Liver (tissue), 9 donors: Measurements from ENCODE around the gene ACOT9. TPM values are rescaled to one million over a fixed set of nuclear protein-coding genes. Genes with fewer than 3 reads are reported as not detected.
"Not testable (repeated sequence)": the region's sequence is repeated elsewhere in the genome, so short reads cannot be mapped to it uniquely, and the experiment has no call there.

ENCODE experiments used
- DNase-seq: peaks from one replicate; pipeline ENCODE4 v3.0.0-alpha.2; 2017; ENCODE audit warnings: low spot score
- H3K27ac ChIP-seq, 2 donors: one replicate each; pipeline ENCODE4 v1.7.0; 2013; ENCODE audit warnings: inconsistent platforms in 2 of 2, low read length in 2 of 2, control low read depth in 1 of 2, low read depth in 1 of 2, mild to moderate bottlenecking in 1 of 2
- H3K27me3 ChIP-seq, 4 donors: one replicate each; pipeline versions ENCODE4 v1.6.1 to v1.7.0; 2013; ENCODE audit warnings: low read length in 3 of 4, inconsistent platforms in 1 of 4, mild to moderate bottlenecking in 1 of 4, moderate library complexity in 1 of 4; ENCODE audit not compliant: control insufficient read depth in 4 of 4, insufficient read depth in 4 of 4
- H3K36me3 ChIP-seq, 4 donors: one replicate each; pipeline versions ENCODE4 v1.6.1 to v1.7.0; 2013; ENCODE audit warnings: low read length in 3 of 4, mild to moderate bottlenecking in 3 of 4, low read depth in 1 of 4, moderate library complexity in 1 of 4; ENCODE audit not compliant: control insufficient read depth in 4 of 4, insufficient read depth in 3 of 4
- H3K4me1 ChIP-seq, 4 donors: one replicate each; pipeline versions ENCODE4 v1.6.1 to v1.7.0; 2013; ENCODE audit warnings: low read length in 3 of 4, mild to moderate bottlenecking in 3 of 4, moderate library complexity in 1 of 4; ENCODE audit not compliant: control insufficient read depth in 4 of 4, insufficient read depth in 4 of 4
- H3K4me3 ChIP-seq, 3 donors: one replicate each; pipeline versions ENCODE4 v1.6.1 to v1.7.0; 2013; ENCODE audit warnings: low read length in 3 of 3, control low read depth in 1 of 3, low read depth in 1 of 3, mild to moderate bottlenecking in 1 of 3
- H3K9ac ChIP-seq, 2 donors: one replicate each; pipeline ENCODE4 v1.7.0; 2013; ENCODE audit warnings: low read length in 2 of 2, mild to moderate bottlenecking in 2 of 2, moderate library complexity in 2 of 2, control low read depth in 1 of 2, low read depth in 1 of 2
- H3K9me3 ChIP-seq, 4 donors: one replicate each; pipeline versions ENCODE4 v1.6.1 to v1.7.0; 2013; ENCODE audit warnings: low read length in 3 of 4; ENCODE audit not compliant: control insufficient read depth in 4 of 4
- GABPA ChIP-seq, 2 donors: IDR thresholded peaks in 1 of 2; conservative IDR thresholded peaks in 1 of 2; 2 replicates each; pipeline ENCODE4 v1.6.1; 2016; ENCODE audit warnings: antibody characterized with exemption in 2 of 2, mild to moderate bottlenecking in 1 of 2, moderate library complexity in 1 of 2
- HNF4A ChIP-seq, 2 donors: conservative IDR thresholded peaks; 2 replicates each; pipeline ENCODE4 v1.6.1; 2016; ENCODE audit warnings: antibody characterized with exemption in 2 of 2, mild to moderate bottlenecking in 2 of 2
- HNF4G ChIP-seq: IDR thresholded peaks from 2 replicates; pipeline ENCODE4 v1.6.1; 2016; ENCODE audit warnings: antibody characterized with exemption
- JUND ChIP-seq, 2 donors: IDR thresholded peaks; 2 replicates each; pipeline ENCODE4 v1.6.1; 2016; ENCODE audit warnings: antibody characterized with exemption in 2 of 2
- NR2F2 ChIP-seq: IDR thresholded peaks from 2 replicates; pipeline ENCODE4 v1.6.1; 2016; ENCODE audit warnings: antibody characterized with exemption
- RAD21 ChIP-seq, 2 donors: IDR thresholded peaks; 2 replicates each; pipeline ENCODE4 v1.6.1; 2016; ENCODE audit warnings: antibody characterized with exemption in 2 of 2, mild to moderate bottlenecking in 2 of 2
- RXRA ChIP-seq, 2 donors: IDR thresholded peaks; 2 replicates each; pipeline ENCODE4 v1.6.1; 2017 to 2018; ENCODE audit warnings: antibody characterized with exemption in 2 of 2, mild to moderate bottlenecking in 1 of 2
- SP1 ChIP-seq: IDR thresholded peaks from 2 replicates; pipeline ENCODE4 v1.6.1; 2018; ENCODE audit warnings: antibody characterized with exemption, mild to moderate bottlenecking
- YY1 ChIP-seq: IDR thresholded peaks from 2 replicates; pipeline ENCODE4 v1.6.1; 2016; ENCODE audit warnings: antibody characterized with exemption, mild to moderate bottlenecking
- WGBS: extraction: QIAGEN DNeasy Blood & Tissue Kit; methylation state at CpG from one replicate; pipeline ENCODE4 v1.1.7; 2013; 5-methylcytosine and 5-hydroxymethylcytosine counted together
- polyA plus RNA-seq, 2 donors: library from polyadenylated mRNA; stranded (reverse) in 1 of 2; unstranded in 1 of 2; fragments of 200-250 nt in 1 of 2; fragments of >200 nt in 1 of 2; fragmentation: Nextera tagmentation in 1 of 2; extraction: Ambion mirVana in 1 of 2; gene quantifications; one replicate each; pipeline versions ENCODE4 v1.2.1 to v1.2.3, GENCODE V29; 2013 to 2015
- total RNA-seq, 2 donors: library from RNA; depleted of rRNA; stranded (reverse); fragments of >200 nt; gene quantifications; one replicate each; pipeline ENCODE4 v1.2.3, GENCODE V29; 2014
- TF ChIP-seq, protein P1 (sequence below): IDR thresholded peaks from 2 replicates; pipeline ENCODE4 v1.6.1; 2016; ENCODE audit warnings: antibody characterized with exemption
- TF ChIP-seq, protein P2 (sequence below): fragments of 150-350 bp; IDR thresholded peaks from 2 replicates; pipeline ENCODE4 v1.5.1; 2017; ENCODE audit warnings: improper control_type of control experiment, low read depth, low read length; ENCODE audit not compliant: missing input control
- TF ChIP-seq, protein P3 (sequence below): IDR thresholded peaks from 2 replicates; pipeline ENCODE4 v1.6.1; 2016; ENCODE audit warnings: antibody characterized with exemption
- TF ChIP-seq, protein P4 (sequence below): IDR thresholded peaks from 2 replicates; pipeline ENCODE4 v1.6.1; 2016; ENCODE audit warnings: antibody characterized with exemption
- TF ChIP-seq, protein P5 (sequence below): IDR thresholded peaks from 2 replicates; pipeline ENCODE4 v1.6.1; 2016; ENCODE audit warnings: antibody characterized with exemption, mild to moderate bottlenecking
- donor health status: healthy.
- donor health status: healthy.
- donor health status: healthy.
- donor health status: healthy.
- donor health status: healthy.

ACOT9 gene
- total and polyA plus RNA-seq, 4 donors, result 9.3 to 16.3 (median 11.6) TPM

DNA sequence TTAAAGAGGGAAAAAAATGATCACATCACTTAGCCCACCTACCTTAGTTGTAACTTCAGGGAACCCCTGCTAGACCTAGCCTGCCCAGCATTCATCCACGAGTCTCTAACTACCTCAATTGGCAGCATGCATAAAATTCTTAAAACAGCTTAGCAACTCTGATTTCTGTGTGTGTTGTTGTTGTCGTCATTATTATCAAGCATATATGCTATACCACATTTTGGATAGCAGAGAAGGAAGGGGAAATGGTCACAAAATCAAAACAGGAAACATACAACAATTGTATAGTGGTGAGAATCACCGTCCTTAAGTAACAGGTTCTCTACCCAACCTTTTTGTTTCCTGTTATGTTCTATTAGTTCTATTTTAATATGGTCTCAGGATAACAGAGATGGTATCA lies 2.7 kb upstream of the ACOT9 start:
- TF ChIP-seq, protein P1, sequence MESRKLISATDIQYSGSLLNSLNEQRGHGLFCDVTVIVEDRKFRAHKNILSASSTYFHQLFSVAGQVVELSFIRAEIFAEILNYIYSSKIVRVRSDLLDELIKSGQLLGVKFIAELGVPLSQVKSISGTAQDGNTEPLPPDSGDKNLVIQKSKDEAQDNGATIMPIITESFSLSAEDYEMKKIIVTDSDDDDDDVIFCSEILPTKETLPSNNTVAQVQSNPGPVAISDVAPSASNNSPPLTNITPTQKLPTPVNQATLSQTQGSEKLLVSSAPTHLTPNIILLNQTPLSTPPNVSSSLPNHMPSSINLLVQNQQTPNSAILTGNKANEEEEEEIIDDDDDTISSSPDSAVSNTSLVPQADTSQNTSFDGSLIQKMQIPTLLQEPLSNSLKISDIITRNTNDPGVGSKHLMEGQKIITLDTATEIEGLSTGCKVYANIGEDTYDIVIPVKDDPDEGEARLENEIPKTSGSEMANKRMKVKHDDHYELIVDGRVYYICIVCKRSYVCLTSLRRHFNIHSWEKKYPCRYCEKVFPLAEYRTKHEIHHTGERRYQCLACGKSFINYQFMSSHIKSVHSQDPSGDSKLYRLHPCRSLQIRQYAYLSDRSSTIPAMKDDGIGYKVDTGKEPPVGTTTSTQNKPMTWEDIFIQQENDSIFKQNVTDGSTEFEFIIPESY, result no peak
- TF ChIP-seq JUND (IDR thresholded peaks at IDR 0.05) (no peak), GABPA (IDR thresholded peaks at IDR 0.05 in 1 of 2, conservative IDR thresholded peaks at IDR 0.05 in 1 of 2) (no peak), HNF4G (no peak), HNF4A (conservative IDR thresholded peaks at IDR 0.05) (no peak)
- TF ChIP-seq, protein P2, sequence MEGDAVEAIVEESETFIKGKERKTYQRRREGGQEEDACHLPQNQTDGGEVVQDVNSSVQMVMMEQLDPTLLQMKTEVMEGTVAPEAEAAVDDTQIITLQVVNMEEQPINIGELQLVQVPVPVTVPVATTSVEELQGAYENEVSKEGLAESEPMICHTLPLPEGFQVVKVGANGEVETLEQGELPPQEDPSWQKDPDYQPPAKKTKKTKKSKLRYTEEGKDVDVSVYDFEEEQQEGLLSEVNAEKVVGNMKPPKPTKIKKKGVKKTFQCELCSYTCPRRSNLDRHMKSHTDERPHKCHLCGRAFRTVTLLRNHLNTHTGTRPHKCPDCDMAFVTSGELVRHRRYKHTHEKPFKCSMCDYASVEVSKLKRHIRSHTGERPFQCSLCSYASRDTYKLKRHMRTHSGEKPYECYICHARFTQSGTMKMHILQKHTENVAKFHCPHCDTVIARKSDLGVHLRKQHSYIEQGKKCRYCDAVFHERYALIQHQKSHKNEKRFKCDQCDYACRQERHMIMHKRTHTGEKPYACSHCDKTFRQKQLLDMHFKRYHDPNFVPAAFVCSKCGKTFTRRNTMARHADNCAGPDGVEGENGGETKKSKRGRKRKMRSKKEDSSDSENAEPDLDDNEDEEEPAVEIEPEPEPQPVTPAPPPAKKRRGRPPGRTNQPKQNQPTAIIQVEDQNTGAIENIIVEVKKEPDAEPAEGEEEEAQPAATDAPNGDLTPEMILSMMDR, result no peak
- DNase-seq, result no peak
- Histone ChIP-seq H3K27ac (no peak overlapping the region), H3K36me3 (no peaks in the 10 kb centered on the region), H3K9ac (no peak overlapping the region), H3K4me1 (peaks cover 0 to 6% (median 4%) of the 10 kb centered on the region in 4 donors), H3K27me3 (no peaks in the 10 kb centered on the region), H3K9me3 (no peaks in the 10 kb centered on the region), H3K4me3 (no peak overlapping the region)
- WGBS, result 76% methylated on average over 3 of the region's 3 CpGs

DNA sequence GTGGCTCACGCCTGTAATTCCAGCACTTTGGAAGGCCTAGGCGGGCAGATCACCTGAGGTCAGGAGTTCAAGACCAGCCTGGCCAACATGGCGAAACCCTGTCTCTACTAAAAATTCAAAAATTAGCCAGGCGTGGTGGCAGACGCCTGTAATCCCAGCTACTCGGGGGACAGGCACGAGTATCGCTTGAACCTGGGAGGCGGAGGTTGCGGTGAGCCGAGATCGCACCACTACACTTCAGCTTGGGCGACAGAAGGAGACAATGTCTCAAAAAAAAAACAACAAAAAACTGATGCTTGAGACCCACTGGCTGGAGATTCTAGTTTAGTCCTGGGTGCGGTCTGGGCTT lies 521 bp upstream of the ACOT9 start:
- DNase-seq, H3K27me3 ChIP-seq, H3K9ac ChIP-seq, H3K9me3 ChIP-seq, H3K36me3 ChIP-seq, H3K4me1 ChIP-seq: not testable (repeated sequence)
- peak in 1 of 2 donors; percentile 4 for TF ChIP-seq RXRA (IDR thresholded peaks at IDR 0.05)
- 63% methylated on average over 14 of the region's 14 CpGs for WGBS
- Histone ChIP-seq H3K27ac (peak overlapping the region; percentile 88 to 90), H3K4me3 (peak overlapping the region; percentile 14 to 61 (median 60))

DNA sequence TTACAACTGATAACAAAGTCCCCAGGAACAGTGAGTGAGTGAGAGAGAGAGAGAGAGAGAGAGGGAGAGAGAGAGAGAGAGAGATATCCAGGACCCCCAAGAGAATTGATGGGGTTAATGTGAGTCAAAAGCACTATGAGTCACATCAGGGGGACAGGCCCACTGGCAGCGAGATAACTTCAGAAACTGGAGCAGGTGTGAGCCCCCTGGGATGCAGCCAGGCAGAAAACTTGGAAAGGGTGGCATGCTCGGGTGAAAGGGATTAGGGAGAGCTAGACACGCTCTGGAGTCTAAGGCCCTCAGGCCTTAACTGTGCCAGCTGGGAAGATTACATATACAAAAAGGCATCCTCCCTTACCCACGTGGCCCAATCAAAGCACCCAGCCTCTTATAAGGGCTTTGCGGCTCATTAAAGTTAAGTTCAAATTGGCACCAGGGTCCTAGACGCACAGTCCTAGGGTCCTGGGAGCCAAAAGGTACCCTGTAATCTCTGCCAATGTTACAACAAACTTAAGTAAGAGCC lies 841 bp downstream of the ACOT9 start:
- Histone ChIP-seq H3K9ac (peak overlapping the region; percentile 32 to 76), H3K36me3 (no peaks in the 10 kb centered on the region), H3K27ac (peak overlapping the region; percentile 88 to 90), H3K4me1 (peaks cover 0 to 6% (median 4%) of the 10 kb centered on the region in 4 donors), H3K27me3 (no peaks in the 10 kb centered on the region), H3K4me3 (peak overlapping the region; percentile 60 to 66 (median 61)), H3K9me3 (no peaks in the 10 kb centered on the region)
- WGBS, result 5% methylated on average over 6 of the region's 6 CpGs
- TF ChIP-seq, protein P3, sequence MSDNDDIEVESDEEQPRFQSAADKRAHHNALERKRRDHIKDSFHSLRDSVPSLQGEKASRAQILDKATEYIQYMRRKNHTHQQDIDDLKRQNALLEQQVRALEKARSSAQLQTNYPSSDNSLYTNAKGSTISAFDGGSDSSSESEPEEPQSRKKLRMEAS, result peak; percentile 19
- no peak for TF ChIP-seq YY1
- no peak for DNase-seq

DNA sequence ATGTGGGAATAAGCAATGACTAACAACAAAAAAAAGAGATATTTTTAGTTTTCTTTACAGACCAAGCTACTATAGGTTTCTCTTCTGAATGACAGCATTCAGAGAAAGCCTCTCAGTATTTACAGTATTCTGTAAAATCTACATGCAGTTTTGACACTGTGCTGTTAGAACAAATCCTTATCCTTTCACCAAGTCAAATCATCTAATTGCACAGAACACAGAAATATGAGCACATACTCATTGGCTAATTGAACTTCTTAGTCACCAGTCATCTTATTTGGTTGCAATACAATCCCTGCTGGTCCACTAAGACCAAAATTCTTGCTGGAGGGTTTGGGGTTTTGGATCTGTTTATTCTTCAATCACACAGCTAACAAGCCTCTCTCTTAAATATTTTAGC lies 5.7 kb downstream of the ACOT9 start:
- Histone ChIP-seq H3K27ac (no peak overlapping the region), H3K4me3 (no peak overlapping the region), H3K9me3 (no peaks in the 10 kb centered on the region), H3K4me1 (peaks cover 0 to 6% (median 3%) of the 10 kb centered on the region in 4 donors), H3K27me3 (no peaks in the 10 kb centered on the region), H3K9ac (no peak overlapping the region), H3K36me3 (no peaks in the 10 kb centered on the region)
- no peak for DNase-seq
- no peak for TF ChIP-seq RAD21 (IDR thresholded peaks at IDR 0.05)
- TF ChIP-seq, protein P3, result no peak
- TF ChIP-seq, protein P4, sequence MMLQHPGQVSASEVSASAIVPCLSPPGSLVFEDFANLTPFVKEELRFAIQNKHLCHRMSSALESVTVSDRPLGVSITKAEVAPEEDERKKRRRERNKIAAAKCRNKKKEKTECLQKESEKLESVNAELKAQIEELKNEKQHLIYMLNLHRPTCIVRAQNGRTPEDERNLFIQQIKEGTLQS, result no peak
- TF ChIP-seq NR2F2, result no peak
- TF ChIP-seq SP1, result no peak
- TF ChIP-seq JUND (IDR thresholded peaks at IDR 0.05), result no peak
- TF ChIP-seq, protein P5, sequence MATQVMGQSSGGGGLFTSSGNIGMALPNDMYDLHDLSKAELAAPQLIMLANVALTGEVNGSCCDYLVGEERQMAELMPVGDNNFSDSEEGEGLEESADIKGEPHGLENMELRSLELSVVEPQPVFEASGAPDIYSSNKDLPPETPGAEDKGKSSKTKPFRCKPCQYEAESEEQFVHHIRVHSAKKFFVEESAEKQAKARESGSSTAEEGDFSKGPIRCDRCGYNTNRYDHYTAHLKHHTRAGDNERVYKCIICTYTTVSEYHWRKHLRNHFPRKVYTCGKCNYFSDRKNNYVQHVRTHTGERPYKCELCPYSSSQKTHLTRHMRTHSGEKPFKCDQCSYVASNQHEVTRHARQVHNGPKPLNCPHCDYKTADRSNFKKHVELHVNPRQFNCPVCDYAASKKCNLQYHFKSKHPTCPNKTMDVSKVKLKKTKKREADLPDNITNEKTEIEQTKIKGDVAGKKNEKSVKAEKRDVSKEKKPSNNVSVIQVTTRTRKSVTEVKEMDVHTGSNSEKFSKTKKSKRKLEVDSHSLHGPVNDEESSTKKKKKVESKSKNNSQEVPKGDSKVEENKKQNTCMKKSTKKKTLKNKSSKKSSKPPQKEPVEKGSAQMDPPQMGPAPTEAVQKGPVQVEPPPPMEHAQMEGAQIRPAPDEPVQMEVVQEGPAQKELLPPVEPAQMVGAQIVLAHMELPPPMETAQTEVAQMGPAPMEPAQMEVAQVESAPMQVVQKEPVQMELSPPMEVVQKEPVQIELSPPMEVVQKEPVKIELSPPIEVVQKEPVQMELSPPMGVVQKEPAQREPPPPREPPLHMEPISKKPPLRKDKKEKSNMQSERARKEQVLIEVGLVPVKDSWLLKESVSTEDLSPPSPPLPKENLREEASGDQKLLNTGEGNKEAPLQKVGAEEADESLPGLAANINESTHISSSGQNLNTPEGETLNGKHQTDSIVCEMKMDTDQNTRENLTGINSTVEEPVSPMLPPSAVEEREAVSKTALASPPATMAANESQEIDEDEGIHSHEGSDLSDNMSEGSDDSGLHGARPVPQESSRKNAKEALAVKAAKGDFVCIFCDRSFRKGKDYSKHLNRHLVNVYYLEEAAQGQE, result no peak
